Measurements from ENCODE around the gene PTPRCAP.
"Not testable (repeated sequence)": the region's sequence is repeated elsewhere in the genome, so short reads cannot be mapped to it uniquely, and the experiment has no call there.

Gene PTPRCAP

DNA sequence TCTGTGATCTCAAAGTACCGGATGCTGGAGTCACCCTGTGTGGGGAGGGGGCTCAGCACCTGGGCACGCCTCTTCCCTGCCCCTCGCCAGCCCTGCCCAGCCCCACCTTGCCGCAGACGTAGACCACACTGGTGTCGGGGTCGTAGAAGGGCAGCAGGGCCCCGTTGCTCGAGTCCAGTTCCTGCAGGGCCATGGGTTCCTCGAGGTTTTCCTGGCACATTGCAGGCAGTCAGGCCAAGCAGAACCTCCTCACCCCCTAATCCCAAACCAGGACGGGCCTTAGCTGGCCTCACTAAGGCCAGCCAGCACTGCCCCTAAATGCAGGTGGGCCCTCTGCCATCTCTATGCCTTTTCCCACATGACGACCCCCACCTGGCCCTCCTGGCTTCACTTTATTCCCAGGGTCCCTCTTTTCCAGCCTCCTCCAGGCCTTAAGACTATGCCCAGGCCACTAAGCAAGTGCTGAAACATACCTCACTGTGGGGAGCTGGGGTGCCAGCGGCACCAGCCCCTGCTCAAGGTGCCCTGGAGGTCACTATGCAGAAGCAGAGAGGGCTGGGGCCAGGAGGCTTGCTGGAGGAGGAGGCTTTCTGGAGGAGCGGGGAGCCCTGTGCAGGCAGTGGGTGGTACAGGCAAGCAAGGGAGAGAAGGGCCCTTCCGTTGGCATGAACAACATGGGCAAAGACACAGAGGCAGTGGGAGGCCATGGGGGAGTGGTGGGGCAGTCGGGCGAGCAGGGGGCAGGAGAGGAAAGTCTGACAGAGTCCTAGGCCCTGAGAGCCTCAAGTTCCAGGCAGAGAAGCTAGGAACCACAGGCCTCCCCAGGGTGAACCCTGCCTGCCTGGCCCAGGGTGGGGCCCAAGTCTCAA, 3.0 kb upstream of the PTPRCAP start:
- DNase-seq: no peak

DNA sequence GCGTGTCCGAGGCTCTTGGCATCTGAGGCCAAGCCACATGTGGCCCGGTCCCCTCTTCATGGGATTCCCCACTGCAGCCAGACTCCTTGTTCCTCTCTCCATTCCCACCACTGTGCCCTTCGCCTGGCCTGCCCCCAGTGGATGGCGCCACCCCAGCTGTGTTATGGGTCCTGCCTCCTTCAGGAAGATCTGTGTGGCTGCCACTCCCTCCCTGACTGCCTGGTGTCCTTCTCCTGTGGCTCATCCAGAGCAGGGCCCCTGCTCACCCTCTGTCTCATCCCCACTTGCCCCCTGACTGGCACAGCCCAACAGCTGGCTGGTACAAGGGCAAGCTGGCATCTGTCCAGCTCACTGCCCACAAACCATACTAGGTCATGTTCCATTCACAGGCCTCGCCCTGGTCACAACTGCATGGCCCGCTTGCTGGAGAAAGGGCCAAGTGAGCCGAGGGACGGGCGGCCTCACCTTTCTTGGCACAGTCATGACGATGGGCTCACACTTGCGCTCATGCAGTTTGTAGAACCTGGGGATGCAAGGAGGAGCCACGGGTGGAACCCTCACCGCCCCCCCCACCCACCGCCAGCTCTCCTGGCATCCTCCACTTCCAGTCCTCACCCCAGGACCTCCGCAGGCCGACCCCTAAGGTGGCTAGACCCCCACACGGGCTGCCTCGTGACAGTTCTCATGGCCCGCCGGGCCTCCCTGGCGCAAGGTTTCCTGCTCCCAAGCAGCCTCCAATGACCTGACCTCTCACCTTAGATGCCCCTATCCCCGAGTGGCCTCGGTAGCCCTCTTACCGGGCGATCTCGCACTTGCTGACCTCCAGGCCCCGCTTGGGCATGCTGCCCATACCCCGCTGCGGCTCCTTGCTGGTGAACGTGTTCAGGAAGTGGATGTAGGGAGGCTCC, 2.1 kb upstream of the PTPRCAP start:
- DNase-seq: no peak

DNA sequence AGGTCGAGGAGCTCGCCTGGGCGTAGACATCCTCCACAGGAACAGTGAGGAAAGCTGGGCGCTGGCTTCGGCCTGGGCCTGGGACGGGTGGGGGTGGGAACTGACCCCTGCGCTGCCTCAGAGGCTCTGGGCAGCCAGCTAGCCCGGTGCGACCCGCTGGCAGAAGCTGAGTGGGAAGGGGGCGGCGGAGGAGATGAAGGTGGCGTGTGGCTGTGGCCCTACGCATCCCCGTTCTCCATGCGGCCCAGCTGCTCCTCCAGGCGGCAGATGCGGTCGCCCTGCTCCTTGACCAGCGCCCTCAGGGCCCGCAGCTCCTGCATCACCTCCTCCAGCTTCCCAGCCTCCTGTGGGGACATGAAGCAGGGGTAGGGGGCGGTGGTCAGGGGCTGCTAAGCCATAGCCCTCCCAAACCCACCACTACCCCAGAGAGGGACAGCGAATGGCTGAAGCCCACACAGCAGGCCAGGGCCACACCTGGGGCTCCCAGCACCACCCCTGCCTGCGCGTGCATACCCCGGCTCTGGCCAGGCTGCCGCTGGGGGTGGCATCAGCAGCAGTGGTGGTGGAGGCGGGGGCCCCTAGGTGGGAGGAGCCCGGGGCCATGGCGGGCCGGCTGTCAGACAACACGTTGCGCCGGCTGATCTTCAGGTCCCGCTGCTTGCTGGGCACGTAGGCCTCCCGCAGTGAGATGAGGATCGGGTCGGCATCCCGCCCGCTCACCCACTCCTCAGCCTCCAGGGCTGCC, 848 bp upstream of the PTPRCAP start:
- DNase-seq: no peak

- no peak for DNase-seq
These were observed 301 bp upstream of the PTPRCAP start for GRCh38 chr11:67437809-67438157.

DNA sequence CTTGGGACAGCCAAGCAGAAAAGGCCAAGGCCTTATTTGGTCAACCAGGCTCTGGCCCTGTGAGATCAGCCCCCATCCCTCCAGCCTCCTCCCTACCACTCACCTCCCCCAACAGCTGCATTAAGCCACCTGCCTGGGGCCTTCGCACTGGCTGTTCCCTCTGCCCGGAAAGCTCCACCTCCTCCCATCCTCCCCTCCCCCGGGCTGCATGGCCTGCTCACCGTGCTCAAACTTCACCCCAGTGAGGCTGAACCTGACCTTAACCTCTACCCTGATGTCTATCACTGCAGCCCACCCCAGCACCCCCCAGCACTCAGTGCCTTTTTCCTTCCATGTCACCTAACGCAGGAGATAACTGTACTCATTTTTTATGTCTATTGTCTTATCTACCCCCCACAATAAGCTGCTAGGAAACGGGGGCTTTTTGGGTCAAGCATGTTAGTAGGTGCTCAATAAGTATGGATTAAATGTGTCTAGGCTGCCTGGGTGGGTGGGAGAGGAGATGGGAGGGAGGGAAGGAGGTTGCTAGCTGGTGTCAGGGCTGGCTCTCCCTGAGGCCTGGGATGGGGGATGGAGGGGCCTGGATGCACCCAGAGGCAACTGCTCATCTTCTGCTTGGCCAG, 912 bp downstream of the PTPRCAP start:
- DNase-seq: no peak

DNA sequence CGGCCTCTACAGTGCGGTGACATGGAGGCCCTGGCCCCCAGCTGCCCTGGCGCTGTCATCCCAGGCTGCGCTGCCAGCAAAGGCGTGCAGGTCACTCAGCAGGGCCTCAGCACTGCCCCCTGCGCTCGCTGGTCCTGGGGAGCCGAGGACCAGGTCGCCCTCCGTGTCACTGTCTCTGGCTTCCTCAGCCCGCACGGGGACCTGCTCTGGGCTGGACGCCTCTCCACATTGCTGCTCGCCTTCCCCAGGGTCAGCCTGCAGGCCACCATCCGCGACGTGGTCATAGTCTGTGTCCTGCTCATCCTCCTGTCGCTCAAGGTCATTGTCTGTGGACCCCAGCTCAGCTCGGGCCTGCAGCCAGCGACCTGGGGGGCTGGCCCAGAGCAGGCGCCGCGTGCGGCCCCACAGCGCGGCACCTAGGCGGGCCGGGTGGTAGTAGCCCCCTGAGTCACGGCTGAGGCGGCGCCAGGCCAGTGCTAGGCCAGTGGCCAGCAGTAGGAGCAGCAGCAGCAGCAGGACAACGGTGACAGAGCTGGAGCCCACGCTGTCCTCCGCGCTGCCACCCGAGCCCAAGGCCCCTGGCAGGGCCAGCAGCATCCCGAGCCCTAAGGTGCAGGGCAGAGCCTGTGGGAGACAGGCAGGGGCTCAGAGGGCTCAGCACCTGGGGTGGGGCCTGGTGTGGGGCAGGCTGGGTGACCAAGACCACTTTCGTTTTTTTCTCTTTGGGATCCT, 1.6 kb downstream of the PTPRCAP start:
- no peak for DNase-seq

GRCh38 chr11:67435031-67435726, 2.3 kb downstream of the PTPRCAP start:
- DNase-seq: no peak

DNA sequence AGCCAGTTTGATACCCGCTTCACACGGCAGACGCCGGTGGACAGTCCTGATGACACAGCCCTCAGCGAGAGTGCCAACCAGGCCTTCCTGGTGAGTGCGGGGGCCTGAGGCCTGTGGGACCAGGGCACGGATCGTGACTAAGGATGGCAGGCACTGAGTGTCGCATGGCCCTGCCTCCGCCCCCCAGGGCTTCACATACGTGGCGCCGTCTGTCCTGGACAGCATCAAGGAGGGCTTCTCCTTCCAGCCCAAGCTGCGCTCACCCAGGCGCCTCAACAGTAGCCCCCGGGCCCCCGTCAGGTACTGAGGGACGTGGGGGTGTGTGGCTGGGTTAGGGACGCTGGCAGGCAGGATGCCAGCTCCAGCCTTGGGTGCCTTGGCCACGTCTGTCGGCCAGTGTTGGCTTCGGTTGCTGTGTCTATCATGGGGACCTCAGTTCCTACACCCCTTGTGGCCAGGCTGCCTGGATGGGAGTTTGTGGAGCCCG, 3.0 kb downstream of the PTPRCAP start:
- DNase-seq: no peak

DNA sequence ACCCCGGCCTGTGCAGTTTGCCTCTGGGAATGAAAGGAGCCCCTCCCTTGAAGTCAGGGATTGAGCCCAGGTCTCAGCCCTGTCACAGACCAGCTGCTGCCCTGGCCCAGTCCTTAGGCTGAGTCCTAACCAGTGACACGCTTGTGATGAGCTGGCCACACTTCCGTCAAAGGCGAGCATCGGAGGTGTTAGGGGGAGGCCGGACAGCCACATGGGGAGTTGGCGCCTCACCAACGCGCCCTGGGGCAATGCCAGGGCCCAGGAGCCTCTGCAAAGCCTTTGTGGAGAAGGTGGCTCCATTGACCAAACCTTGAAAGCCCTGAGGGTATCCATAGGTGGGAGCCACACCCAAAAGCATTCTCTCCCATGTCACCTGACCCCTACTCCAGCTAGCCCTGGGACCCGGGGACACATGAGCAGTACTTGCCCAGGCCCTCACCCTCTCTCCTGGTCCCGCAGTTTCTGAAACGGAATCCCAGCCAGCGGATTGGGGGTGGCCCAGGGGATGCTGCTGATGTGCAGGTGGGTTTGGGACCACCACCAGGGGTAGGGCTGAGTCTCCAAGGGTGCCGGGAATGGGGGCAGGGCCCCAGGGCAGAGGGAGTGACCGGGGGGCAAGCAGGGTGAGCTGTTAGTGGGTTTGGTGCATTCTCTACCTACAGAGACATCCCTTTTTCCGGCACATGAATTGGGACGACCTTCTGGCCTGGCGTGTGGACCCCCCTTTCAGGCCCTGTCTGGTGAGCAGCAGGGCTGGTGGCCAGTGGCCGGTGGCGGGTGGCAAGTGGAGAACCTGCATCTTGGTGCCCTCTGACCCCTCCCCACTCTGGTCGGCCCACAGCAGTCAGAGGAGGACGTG, 3.7 kb downstream of the PTPRCAP start:
- no peak for DNase-seq

DNA sequence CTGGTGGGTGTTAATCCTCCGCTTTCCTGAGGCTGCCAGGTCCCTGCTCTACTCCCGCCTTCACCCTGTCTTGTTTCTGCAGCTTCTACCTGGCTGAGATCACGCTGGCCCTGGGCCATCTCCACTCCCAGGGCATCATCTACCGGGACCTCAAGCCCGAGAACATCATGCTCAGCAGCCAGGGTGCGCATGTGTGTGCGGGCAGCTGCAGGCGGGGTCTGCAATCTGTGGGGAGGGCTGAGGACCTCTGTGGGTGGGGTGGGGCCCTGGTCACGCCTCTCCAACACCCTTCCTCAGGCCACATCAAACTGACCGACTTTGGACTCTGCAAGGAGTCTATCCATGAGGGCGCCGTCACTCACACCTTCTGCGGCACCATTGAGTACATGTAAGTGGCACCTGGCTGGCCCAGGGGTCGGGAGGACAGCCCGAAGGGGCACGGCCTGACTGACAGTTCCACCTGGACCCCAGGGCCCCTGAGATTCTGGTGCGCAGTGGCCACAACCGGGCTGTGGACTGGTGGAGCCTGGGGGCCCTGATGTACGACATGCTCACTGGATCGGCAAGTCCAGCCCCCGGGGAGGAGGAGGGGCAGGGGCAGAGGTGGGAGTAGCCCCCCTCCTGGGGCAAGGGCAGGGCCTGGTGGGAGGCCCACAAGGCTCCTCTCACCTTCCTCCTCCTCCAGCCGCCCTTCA, 4.7 kb downstream of the PTPRCAP start:
- DNase-seq: no peak

GRCh38 chr11:67431346-67432249, 5.9 kb downstream of the PTPRCAP start:
- DNase-seq: no peak

DNA sequence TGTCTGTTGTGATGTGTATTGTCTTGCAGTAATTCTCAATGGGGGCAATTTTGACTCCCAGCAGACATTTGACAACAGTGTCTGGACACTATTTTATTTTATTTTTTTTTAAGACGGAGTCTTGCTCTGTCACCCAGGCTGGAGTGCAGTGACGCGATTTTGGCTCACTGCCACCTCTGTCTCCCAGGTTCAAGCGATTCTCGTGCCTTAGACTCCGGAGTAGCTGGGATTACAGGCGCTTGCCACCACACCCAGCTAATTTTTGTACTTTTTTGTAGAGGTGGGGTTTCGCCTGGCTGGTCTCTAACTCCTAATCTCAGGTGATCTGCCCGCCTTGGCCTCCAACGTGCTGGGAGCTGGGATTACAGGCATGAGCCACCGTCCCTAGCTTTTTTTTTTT, 7.8 kb downstream of the PTPRCAP start:
- no peak for DNase-seq

- no peak for DNase-seq
These were observed 8.3 kb downstream of the PTPRCAP start for GRCh38 chr11:67429038-67429668.

DNA sequence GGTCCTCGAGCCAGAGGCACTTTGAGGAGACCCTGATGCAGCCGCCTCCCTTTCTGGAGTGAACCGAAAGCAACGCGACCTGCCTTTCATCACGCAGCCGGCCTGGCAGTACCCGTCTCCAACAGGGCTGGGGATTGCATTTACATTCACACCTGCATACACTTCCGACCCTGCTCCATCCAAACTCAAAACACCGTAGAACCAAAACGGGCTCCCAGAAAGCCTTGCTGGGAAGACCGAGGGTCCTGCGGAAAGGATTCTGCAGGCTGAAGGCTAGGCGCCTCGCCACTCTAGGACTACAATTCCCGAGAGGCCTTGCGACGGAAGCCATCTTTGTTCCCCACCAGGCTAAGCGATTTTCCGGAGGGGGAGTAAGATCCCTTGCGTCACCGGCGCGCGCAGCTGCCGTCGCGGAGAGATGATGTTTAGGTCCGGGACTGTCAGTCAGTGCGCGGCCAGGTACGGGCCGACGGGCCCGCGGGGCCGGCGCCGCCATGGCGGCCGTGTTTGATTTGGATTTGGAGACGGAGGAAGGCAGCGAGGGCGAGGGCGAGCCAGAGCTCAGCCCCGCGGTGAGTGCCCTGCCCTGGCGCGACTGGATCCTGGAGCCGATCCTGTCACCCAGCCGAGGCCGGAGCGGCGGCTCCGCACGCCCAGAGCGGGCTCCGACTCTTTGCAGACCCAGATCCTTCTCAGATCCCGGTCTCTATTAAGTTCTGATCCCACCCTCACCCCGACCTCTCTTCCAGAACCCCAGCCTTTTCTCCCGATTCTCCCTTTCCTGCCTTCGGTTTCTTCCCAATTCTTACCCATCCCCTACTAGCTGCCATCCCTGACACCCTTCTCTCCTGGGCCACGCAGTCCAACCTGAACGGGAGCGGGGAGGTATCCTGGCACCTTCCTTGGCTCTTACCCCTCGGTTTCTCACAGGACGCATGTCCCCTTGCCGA, 9.2 kb downstream of the PTPRCAP start, which contains the start of gene RPS6KB2:
Gene RPS6KB2 (plus strand): TSS at position 443 of the 950 bp plus-strand sequence. CDS start 52 bp downstream, at position 495.
- DNase-seq: peak; percentile 76

- not testable (repeated sequence) for DNase-seq
These were observed 10.1 kb downstream of the PTPRCAP start for GRCh38 chr11:67427364-67427859.

- no peak for DNase-seq
These were observed 13.4 kb downstream of the PTPRCAP start for GRCh38 chr11:67423891-67424613.

Measured in DMS 273 treated with DMSO at 0.1 percent for 48 hours (cell line).